ENCODE measurements around the gene CLDN9. TPM values are rescaled to one million over a fixed set of nuclear protein-coding genes. Genes with fewer than 3 reads are reported as not detected.

The CLDN9 gene
- polyA plus RNA-seq, 2 of the 4 experiments (the other 2 are of a cell fraction) = 0.03 to 0.06 TPM

DNA sequence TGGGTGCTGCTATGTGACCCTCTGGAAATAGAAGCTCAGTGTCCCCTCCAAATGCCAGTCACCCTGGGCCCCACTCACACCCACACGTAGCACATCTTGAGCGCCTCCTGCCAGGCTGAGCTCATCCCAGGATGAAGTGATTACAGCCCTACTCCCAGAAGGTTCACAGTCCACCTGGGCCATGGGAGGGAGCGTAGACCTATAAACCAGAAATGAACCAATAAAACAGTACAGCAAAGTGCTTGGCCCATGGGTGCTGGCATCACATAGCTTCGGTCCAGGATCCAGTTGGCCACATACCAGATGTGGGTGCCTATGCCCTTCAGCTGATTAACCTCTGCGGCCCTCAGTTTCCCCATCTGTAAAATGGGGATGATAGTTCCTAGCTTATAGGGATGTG, 26.2 kb downstream of the CLDN9 start:
- ATAC-seq (peak; percentile 2 to 8; a peak in 1 of 6 replicates), FAIRE-seq (no peak), DNase-seq (ENCODE audit: low read depth in 1 of 2, low spot score in 1 of 2) (no peak)
- 86% methylated on average over 5 of the region's 5 CpGs for WGBS (ENCODE audit: missing lambda C conversion rate)
- POLR2A ChIA-PET = interaction anchor here (0.5 kb wide), 1 partner anchor 20 kb away, joined by 3 read pairs; no protein-coding TSS in a partner anchor
- no peak for TF ChIP-seq FOXS1 (CRISPR knock-in tag; IDR thresholded peaks at IDR 0.05)
- no peak for TF ChIP-seq ZC3H11A (IDR thresholded peaks at IDR 0.05)
- no peak for TF ChIP-seq HOXB5 (CRISPR knock-in tag; IDR thresholded peaks at IDR 0.05)
- TF ChIP-seq, protein P1, sequence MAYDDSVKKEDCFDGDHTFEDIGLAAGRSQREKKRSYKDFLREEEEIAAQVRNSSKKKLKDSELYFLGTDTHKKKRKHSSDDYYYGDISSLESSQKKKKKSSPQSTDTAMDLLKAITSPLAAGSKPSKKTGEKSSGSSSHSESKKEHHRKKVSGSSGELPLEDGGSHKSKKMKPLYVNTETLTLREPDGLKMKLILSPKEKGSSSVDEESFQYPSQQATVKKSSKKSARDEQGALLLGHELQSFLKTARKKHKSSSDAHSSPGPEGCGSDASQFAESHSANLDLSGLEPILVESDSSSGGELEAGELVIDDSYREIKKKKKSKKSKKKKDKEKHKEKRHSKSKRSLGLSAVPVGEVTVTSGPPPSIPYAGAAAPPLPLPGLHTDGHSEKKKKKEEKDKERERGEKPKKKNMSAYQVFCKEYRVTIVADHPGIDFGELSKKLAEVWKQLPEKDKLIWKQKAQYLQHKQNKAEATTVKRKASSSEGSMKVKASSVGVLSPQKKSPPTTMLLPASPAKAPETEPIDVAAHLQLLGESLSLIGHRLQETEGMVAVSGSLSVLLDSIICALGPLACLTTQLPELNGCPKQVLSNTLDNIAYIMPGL (CRISPR knock-in tag; IDR thresholded peaks at IDR 0.05; ENCODE audit: borderline replicate concordance) = no peak
- TF ChIP-seq HEYL (CRISPR knock-in tag; IDR thresholded peaks at IDR 0.05) = no peak
- TF ChIP-seq, protein P2, sequence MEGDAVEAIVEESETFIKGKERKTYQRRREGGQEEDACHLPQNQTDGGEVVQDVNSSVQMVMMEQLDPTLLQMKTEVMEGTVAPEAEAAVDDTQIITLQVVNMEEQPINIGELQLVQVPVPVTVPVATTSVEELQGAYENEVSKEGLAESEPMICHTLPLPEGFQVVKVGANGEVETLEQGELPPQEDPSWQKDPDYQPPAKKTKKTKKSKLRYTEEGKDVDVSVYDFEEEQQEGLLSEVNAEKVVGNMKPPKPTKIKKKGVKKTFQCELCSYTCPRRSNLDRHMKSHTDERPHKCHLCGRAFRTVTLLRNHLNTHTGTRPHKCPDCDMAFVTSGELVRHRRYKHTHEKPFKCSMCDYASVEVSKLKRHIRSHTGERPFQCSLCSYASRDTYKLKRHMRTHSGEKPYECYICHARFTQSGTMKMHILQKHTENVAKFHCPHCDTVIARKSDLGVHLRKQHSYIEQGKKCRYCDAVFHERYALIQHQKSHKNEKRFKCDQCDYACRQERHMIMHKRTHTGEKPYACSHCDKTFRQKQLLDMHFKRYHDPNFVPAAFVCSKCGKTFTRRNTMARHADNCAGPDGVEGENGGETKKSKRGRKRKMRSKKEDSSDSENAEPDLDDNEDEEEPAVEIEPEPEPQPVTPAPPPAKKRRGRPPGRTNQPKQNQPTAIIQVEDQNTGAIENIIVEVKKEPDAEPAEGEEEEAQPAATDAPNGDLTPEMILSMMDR (IDR thresholded peaks at IDR 0.05) = no peak
- H3K4me3 ChIP-seq = no peak overlapping the region
- CTCF ChIA-PET = interaction anchor here (0.6 to 11.8 kb wide), 6 partner anchors 9 to 126 kb away, joined by 3 to 178 read pairs (median 5); no protein-coding TSS in a partner anchor
- 0 out of 3 replicates have a peak, but pooled peaks cover 4% of the 10 kb centered on the region for H3K4me1 ChIP-seq
- H3K27ac ChIP-seq = no peak overlapping the region
- no peaks in the 10 kb centered on the region for H3K9me3 ChIP-seq
- H3K4me2 ChIP-seq = no peak overlapping the region

GRCh38 chr16:3042376-3042775, 29.7 kb downstream of the CLDN9 start:
- Histone ChIP-seq H3K4me3 (no peak overlapping the region), H3K4me1 (peaks cover 3% of the 10 kb centered on the region; the same call in 1 of the 3 replicates), H3K27ac (no peak overlapping the region), H3K4me2 (no peak overlapping the region), H3K9me3 (no peaks in the 10 kb centered on the region)
- no peak for FAIRE-seq
- TF ChIP-seq NFE2L2 (conservative IDR thresholded peaks at IDR 0.05; ENCODE audit: low read length) (no peak), CEBPB (IDR thresholded peaks at IDR 0.05) (no peak), KDM5A (IDR thresholded peaks at IDR 0.05) (no peak), RFX5 (IDR thresholded peaks at IDR 0.05) (no peak), HES2 (IDR thresholded peaks at IDR 0.05) (no peak), TP53 (CRISPR knock-in tag; IDR thresholded peaks at IDR 0.05) (no peak), FOXS1 (CRISPR knock-in tag; IDR thresholded peaks at IDR 0.05) (no peak)
- TF ChIP-seq, protein P2 (IDR thresholded peaks at IDR 0.05) = no peak
- TF ChIP-seq, protein P3, sequence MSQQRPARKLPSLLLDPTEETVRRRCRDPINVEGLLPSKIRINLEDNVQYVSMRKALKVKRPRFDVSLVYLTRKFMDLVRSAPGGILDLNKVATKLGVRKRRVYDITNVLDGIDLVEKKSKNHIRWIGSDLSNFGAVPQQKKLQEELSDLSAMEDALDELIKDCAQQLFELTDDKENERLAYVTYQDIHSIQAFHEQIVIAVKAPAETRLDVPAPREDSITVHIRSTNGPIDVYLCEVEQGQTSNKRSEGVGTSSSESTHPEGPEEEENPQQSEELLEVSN (IDR thresholded peaks at IDR 0.05; ENCODE audit: borderline replicate concordance, low read depth) = no peak
- ChIA-PET POLR2A (interaction anchor here (0.6 to 0.7 kb wide), 2 partner anchors 19 to 64 kb away, joined by 3 to 4 read pairs; no protein-coding TSS in a partner anchor), CTCF (interaction anchor here (1.0 to 11.8 kb wide), 6 partner anchors 9 to 89 kb away, joined by 3 to 178 read pairs (median 8); no protein-coding TSS in a partner anchor)
- DNase-seq (ENCODE audit: low read depth in 1 of 2, low spot score in 1 of 2) = no peak
- no peak for ATAC-seq
- 63% methylated on average over 3 of the region's 3 CpGs for WGBS (ENCODE audit: missing lambda C conversion rate)

DNA sequence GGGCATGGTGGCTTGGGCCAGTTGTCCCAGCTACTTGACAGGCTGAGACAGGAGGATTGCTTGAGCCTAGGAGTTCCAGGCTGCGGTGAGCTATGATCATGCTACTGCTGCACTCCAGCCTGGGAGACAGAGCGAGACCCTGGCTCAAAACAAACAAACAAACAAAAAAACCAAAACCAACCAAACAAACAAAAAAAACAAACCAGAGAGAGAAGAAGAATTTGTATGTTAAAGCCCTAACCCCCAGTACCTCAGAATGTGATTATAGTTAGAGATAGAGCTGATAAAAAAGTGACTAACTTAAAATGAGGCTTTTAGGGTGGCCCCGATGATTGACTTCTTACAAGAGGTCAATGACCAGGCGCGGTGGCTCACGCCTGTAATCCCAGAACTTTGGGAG, 32.0 kb downstream of the CLDN9 start:
- no peak for ATAC-seq
- Histone ChIP-seq H3K4me2 (peak overlapping the region; percentile 100; the same call in 1 of the 3 replicates), H3K4me3 (no peak overlapping the region), H3K4me1 (peaks cover 3% of the 10 kb centered on the region; the same call in 1 of the 3 replicates), H3K9me3 (no peaks in the 10 kb centered on the region), H3K27ac (no peak overlapping the region)
- DNase-seq (ENCODE audit: low read depth in 1 of 2, low spot score in 1 of 2) = no peak
- FAIRE-seq = no peak
- TF ChIP-seq, protein P1 (CRISPR knock-in tag; IDR thresholded peaks at IDR 0.05; ENCODE audit: borderline replicate concordance) = no peak
- TF ChIP-seq FOSL2 (IDR thresholded peaks at IDR 0.05) = no peak
- TF ChIP-seq FOSL2 (CRISPR knock-in tag; IDR thresholded peaks at IDR 0.05) = no peak
- TF ChIP-seq NR3C1 (IDR thresholded peaks at IDR 0.05) = no peak
- TF ChIP-seq HDAC2 (IDR thresholded peaks at IDR 0.05) = no peak
- no peak for TF ChIP-seq CHD4 (IDR thresholded peaks at IDR 0.05; ENCODE audit: borderline replicate concordance)
- ChIA-PET CTCF (interaction anchor here (0.5 to 11.8 kb wide), 5 partner anchors 14 to 663 kb away, joined by 3 to 178 read pairs (median 8); no protein-coding TSS in a partner anchor), POLR2A (no interaction called here)
- 92% methylated on average over 6 of the region's 6 CpGs for WGBS (ENCODE audit: missing lambda C conversion rate)

Measured in A549 (cell line).